CD4-positive, alpha-beta memory T cell (primary cell): Measurements from ENCODE around the gene NACC1. TPM values are rescaled to one million over a fixed set of nuclear protein-coding genes. Genes with fewer than 3 reads are reported as not detected.

ENCODE experiments used
- CTCF ChIA-PET: fragments of 350-600 bp; sonication (Branson Sonifier 250); formaldehyde crosslinking; loops from one replicate; lab custom pipeline; 2021; ENCODE audit warnings: inconsistent platforms; ENCODE audit not compliant: partially characterized antibody; lab: Charles Lee
- POLR2A ChIA-PET: fragments of 350-600 bp; sonication (Branson Sonifier 250); formaldehyde crosslinking; loops from one replicate; lab custom pipeline; 2021; ENCODE audit not compliant: partially characterized antibody; lab: Charles Lee
- DNase-seq, 5 donors: peaks; one replicate each; pipeline versions ENCODE4 v3.0.0 to v3.0.0-alpha.2; 2020 to 2022; ENCODE audit warnings: mixed read lengths in 1 of 5
- H3K27ac ChIP-seq: one replicate; pipeline ENCODE4 v1.7.0; 2013; ENCODE audit warnings: low read depth, low read length
- H3K27me3 ChIP-seq: 2 replicates; pipeline ENCODE4 v1.7.0; 2013; ENCODE audit warnings: mild to moderate bottlenecking, low read length, moderate library complexity; ENCODE audit not compliant: insufficient read depth
- H3K36me3 ChIP-seq: 2 replicates; pipeline ENCODE4 v1.7.0; 2013; ENCODE audit warnings: mild to moderate bottlenecking, low read length, moderate library complexity; ENCODE audit not compliant: insufficient read depth
- H3K4me1 ChIP-seq: 2 replicates; pipeline ENCODE4 v1.7.0; 2013; ENCODE audit warnings: mild to moderate bottlenecking, low read length, moderate library complexity; ENCODE audit not compliant: insufficient read depth
- H3K4me3 ChIP-seq, 2 donors: one replicate each; pipeline ENCODE4 v1.7.0; 2013; ENCODE audit warnings: low read length in 2 of 2, mild to moderate bottlenecking in 1 of 2
- H3K9me3 ChIP-seq, 2 donors: one replicate each; pipeline ENCODE4 v1.7.0; 2013; ENCODE audit warnings: low read length in 2 of 2, control low read depth in 1 of 2; ENCODE audit not compliant: control insufficient read depth in 1 of 2
- H3K27ac Mint-ChIP-seq, 7 donors: one replicate each; pipeline ENCODE4 v1.8.0; 2020 to 2021; ENCODE audit warnings: mixed read lengths in 7 of 7, mild to moderate bottlenecking in 6 of 7, inconsistent platforms in 3 of 7, moderate library complexity in 3 of 7
- H3K27me3 Mint-ChIP-seq, 2 donors: one replicate each; pipeline ENCODE4 v1.8.0; 2020 to 2021; ENCODE audit warnings: mixed read lengths in 2 of 2
- H3K36me3 Mint-ChIP-seq, 2 donors: one replicate each; pipeline ENCODE4 v1.8.0; 2020 to 2021; ENCODE audit warnings: mixed read lengths in 2 of 2, inconsistent platforms in 1 of 2, mild to moderate bottlenecking in 1 of 2
- H3K4me1 Mint-ChIP-seq, 4 donors: one replicate each; pipeline ENCODE4 v1.8.0; 2020 to 2021; ENCODE audit warnings: mixed read lengths in 4 of 4, mild to moderate bottlenecking in 1 of 4
- H3K4me3 Mint-ChIP-seq, 8 donors: one replicate each; pipeline ENCODE4 v1.8.0; 2020 to 2021; ENCODE audit warnings: mixed read lengths in 8 of 8, mild to moderate bottlenecking in 7 of 8, moderate library complexity in 6 of 8, inconsistent platforms in 3 of 8
- H3K9me3 Mint-ChIP-seq, 8 donors: one replicate each; pipeline ENCODE4 v1.8.0; 2020 to 2021; ENCODE audit warnings: mixed read lengths in 8 of 8, mild to moderate bottlenecking in 5 of 8, inconsistent platforms in 3 of 8, moderate library complexity in 1 of 8
- intact Hi-C: fragments of 100-400 bp; cut with micrococcal nuclease; formaldehyde crosslinking; loops from one replicate; pipeline ENCODE4 v1.15.1; 2023
- polyA plus RNA-seq, 2 donors: library from polyadenylated mRNA; unstranded; fragments of 300-500 nt; fragmentation: Illumina TruSeq; gene quantifications; one replicate each; pipeline ENCODE4 v1.2.3, GENCODE V29; 2021
- total RNA-seq, 2 experiments: library from RNA; stranded (reverse); gene quantifications; one replicate each; pipeline ENCODE4 v1.2.3, GENCODE V29; 2021

The NACC1 gene
- total and polyA plus RNA-seq, 4 experiments from 2014 or later: 0.15 to 34.1 (median 13.8) TPM

DNA sequence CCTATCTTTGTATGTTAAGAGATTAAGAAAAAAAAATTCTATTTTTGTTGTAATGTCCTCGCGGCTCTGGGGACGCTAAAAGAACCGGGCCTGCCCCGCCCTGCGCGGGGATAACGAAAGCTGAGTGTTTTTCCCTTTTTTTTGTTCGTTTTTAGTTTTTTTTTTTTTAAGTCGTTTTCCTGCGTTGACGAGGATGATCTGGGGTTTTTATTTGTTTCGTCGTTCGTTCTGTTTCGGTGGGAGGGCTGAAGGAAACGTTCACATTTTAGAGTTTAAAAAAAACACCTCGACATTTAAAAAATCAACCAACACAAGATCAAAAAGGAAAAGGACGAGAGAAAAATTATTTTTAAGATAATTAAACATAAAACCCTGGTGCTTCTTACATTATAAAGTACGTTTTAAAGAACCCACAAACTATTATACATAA is 21.0 kb upstream of the NACC1 start:
- POLR2A ChIA-PET: interaction anchor here (0.7 to 5.0 kb wide), 7 partner anchors 8 to 206 kb away, joined by 3 to 42 read pairs (median 6); partner anchors contain the start of genes GCDH, IER2, NACC1 and STX10
- H3K9me3 Mint-ChIP-seq: peaks cover 0 to 2% (median 0%) of the 10 kb centered on the region in 8 donors
- H3K4me3 Mint-ChIP-seq: peak overlapping the region; percentile 75 to 87 (median 82)
- no peak overlapping the region for H3K27ac ChIP-seq
- H3K4me1 ChIP-seq: peaks cover 71% of the 10 kb centered on the region
- H3K27ac Mint-ChIP-seq: peak overlapping the region; percentile 62 to 94 (median 87)
- H3K27me3 ChIP-seq: peaks cover 15% of the 10 kb centered on the region
- DNase-seq: peak in 3 of 5 donors; percentile 30 to 36 (median 34)
- H3K4me1 Mint-ChIP-seq: peaks cover 27 to 68% (median 40%) of the 10 kb centered on the region in 4 donors
- H3K36me3 Mint-ChIP-seq: peaks cover 0 to 3% of the 10 kb centered on the region in 2 donors
- CTCF ChIA-PET: interaction anchor here (0.6 to 8.2 kb wide), 4 partner anchors 8 to 118 kb away, joined by 3 to 129 read pairs (median 22); no protein-coding TSS in a partner anchor
- no peaks in the 10 kb centered on the region for H3K36me3 ChIP-seq
- H3K9me3 ChIP-seq: no peaks in the 10 kb centered on the region
- peaks cover 5 to 10% of the 10 kb centered on the region in 2 donors for H3K27me3 Mint-ChIP-seq
- intact Hi-C loops: loop anchor here (5.0 kb wide), 1 partner anchor 210 kb away; the partner anchor contains the start of gene KLF1
- H3K4me3 ChIP-seq: no peak overlapping the region

DNA sequence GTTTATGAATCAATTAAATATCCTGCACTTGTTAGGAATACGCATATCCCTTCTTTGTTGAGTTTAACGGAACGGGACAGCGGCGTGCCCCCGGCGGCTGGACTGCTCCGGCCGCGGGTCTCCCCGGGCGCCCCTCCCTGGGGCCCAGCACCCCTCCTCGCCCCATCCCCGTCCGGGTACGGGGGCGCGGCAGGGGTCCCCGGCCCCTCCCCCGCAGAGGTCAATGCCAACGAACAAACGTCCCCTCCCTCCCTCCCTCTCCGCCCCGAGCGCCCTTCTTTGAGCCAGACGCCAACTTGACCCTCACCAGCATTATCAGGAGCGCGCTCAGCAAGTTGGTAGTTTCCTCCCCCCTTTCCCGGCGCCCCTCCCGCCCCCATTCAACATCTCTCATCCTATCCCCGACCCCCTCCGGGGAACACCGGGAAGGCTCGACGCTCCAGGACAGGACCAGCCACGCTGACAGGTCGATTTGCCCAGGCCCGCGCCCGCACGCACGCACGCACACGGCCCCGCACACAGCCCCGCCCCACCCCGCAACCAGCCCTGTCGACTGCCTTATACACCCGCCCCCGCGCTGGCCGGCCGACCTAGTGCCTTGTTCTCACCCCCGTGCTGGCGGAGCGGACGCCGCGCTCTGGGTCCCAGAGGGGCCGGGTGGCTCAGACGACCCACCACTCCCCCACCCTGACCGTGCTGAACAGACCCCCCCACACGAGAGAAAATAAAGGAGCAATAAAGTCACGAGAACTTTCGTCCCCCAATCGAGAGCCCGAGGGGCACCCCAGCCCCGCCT is 20.4 kb upstream of the NACC1 start:
- H3K27me3 ChIP-seq: peaks cover 15% of the 10 kb centered on the region
- no peak overlapping the region for H3K27ac ChIP-seq
- no peaks in the 10 kb centered on the region for H3K9me3 ChIP-seq
- ChIA-PET POLR2A (interaction anchor here (0.7 to 5.0 kb wide), 4 partner anchors 7 to 132 kb away, joined by 3 to 42 read pairs (median 12); partner anchors contain the start of gene NACC1), CTCF (no interaction called here)
- intact Hi-C loops: loop anchor here (2.0 to 5.0 kb wide), 2 partner anchors 19 to 210 kb away; partner anchors contain the start of genes KLF1 and TRMT1
- H3K36me3 Mint-ChIP-seq: peaks cover 0 to 3% of the 10 kb centered on the region in 2 donors
- H3K36me3 ChIP-seq: no peaks in the 10 kb centered on the region
- H3K4me3 ChIP-seq: no peak overlapping the region
- H3K4me1 ChIP-seq: peaks cover 77% of the 10 kb centered on the region
- peaks cover 29 to 74% (median 43%) of the 10 kb centered on the region in 4 donors for H3K4me1 Mint-ChIP-seq
- DNase-seq: peak in 2 of 5 donors; percentile 10 to 46
- H3K27ac Mint-ChIP-seq: peak overlapping the region in 4 of 7 donors; percentile 57 to 88 (median 86)
- H3K27me3 Mint-ChIP-seq: peaks cover 5 to 10% of the 10 kb centered on the region in 2 donors
- H3K4me3 Mint-ChIP-seq: peak overlapping the region; percentile 68 to 87 (median 80)
- H3K9me3 Mint-ChIP-seq: peaks cover 0 to 2% (median 0%) of the 10 kb centered on the region in 8 donors

DNA sequence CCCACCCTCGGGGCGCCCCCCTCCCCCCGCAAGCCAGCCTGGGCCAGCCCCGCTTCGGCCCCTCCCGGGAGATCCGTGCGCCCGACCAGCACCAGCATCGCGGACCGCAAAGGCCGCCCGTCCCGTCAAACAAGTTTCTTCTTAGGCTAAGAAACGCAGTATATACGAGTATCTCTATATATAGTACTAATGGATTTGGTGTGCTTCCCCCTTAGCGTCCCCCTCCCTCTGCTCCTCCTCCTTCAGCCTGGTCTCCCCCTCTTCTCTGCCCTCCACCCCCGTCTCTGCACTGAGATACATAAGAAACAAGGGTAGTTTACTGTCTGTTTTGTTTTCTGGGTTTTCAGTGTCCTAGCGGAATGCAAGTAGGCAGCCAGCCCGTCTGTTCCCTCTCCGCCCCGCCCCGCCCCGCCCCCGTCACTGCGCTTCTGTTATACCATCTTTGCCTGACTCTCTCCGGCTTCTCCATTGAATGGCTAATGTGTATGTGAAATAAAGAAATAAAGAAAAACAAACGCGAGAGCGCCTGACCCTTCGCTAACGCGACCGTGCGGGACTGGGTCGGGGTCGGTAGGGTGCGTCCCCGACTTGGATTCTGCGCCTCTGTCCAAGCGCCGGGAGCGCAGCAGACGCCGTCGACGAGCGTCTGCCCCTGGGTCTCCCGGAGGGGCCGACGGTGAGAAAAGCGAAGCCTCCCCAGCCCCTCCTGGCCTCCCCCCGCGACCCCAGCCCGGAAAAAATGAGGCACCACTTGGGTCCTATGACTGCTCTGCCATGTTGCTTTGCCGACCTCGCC is 19.6 kb upstream of the NACC1 start:
- Histone ChIP-seq H3K4me1 (peaks cover 85% of the 10 kb centered on the region), H3K27ac (peak overlapping the region; percentile 78), H3K9me3 (no peaks in the 10 kb centered on the region), H3K36me3 (no peaks in the 10 kb centered on the region), H3K27me3 (peaks cover 15% of the 10 kb centered on the region), H3K4me3 (peak overlapping the region; percentile 58 to 70)
- Mint-ChIP-seq H3K27me3 (peaks cover 5 to 10% of the 10 kb centered on the region in 2 donors), H3K36me3 (peaks cover 0 to 3% of the 10 kb centered on the region in 2 donors), H3K27ac (peak overlapping the region; percentile 72 to 95 (median 88)), H3K9me3 (peaks cover 0 to 2% (median 0%) of the 10 kb centered on the region in 8 donors), H3K4me1 (peaks cover 29 to 80% (median 47%) of the 10 kb centered on the region in 4 donors), H3K4me3 (peak overlapping the region; percentile 84 to 92 (median 87))
- POLR2A ChIA-PET: interaction anchor here (0.7 to 3.6 kb wide), 7 partner anchors 13 to 213 kb away, joined by 3 to 51 read pairs (median 6); partner anchors contain the start of genes NACC1 and TRMT1
- CTCF ChIA-PET: no interaction called here
- intact Hi-C loops: loop anchor here (1.0 to 5.0 kb wide), 3 partner anchors 18 to 211 kb away; partner anchors contain the start of genes IER2, KLF1, STX10 and TRMT1
- DNase-seq: peak; percentile 46 to 68 (median 48)

DNA sequence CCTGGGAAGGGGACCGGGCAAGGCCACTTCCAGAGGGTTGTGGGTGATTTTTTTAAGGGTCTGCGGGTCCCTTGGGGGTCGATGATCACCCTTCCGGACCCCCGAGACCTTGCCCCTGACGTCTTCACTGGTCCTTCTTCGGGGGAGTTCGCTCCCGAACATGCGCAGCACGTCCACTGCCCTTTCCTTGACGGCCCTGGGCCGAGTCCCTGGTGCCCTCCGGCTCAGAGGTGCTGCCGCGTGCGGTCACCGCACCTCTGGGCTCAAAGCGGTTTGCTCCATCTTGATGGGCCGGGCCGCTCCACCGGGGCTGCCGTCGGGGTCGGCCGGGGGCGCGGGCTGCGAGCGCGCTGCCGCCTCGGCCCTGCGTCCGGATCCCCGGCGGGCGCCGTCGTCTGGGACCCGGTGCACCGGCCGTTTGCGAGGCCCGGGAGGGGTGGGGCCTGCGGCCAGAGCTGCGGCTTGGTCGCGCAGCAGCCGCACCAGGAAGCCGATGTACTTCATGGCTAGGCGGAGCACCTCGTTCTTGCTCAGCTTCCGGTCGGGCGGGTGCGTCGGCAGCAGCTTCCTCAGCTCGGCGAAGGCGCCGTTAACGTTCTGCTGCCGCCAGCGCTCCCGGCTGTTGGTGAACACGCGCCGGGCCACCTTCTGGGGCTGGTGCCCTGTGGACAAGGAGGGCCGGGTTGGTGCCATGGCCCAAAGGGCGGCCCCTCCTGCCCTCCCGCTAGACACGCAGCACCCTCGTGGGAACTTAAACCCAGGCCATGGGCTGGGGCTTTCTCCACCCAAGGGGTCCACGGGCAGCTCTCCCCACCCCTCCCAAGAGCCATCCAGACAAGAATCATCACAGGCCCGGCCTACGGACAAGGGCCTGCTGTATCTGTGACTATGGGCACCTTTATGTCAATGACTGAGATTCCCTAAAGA is 18.7 kb upstream of the NACC1 start:
- H3K4me1 ChIP-seq: peaks cover 87% of the 10 kb centered on the region
- Mint-ChIP-seq H3K4me1 (peaks cover 29 to 81% (median 48%) of the 10 kb centered on the region in 4 donors), H3K4me3 (peak overlapping the region; percentile 84 to 92 (median 87)), H3K9me3 (peaks cover 0 to 2% (median 0%) of the 10 kb centered on the region in 8 donors), H3K27ac (peak overlapping the region; percentile 84 to 99 (median 97)), H3K36me3 (peaks cover 0 to 3% of the 10 kb centered on the region in 2 donors), H3K27me3 (peaks cover 5 to 10% of the 10 kb centered on the region in 2 donors)
- no peaks in the 10 kb centered on the region for H3K36me3 ChIP-seq
- intact Hi-C loops: loop anchor here (1.0 to 5.0 kb wide), 3 partner anchors 17 to 212 kb away; partner anchors contain the start of genes IER2, KLF1, STX10 and TRMT1
- no peaks in the 10 kb centered on the region for H3K9me3 ChIP-seq
- peak overlapping the region; percentile 58 to 70 for H3K4me3 ChIP-seq
- ChIA-PET POLR2A (interaction anchor here (0.7 to 3.6 kb wide), 18 partner anchors 12 to 307 kb away, joined by 3 to 51 read pairs (median 4); partner anchors contain the start of genes DNASE2, FARSA, GCDH and IER2), CTCF (interaction anchor here (0.6 to 2.0 kb wide), 7 partner anchors 10 to 160 kb away, joined by 3 to 6 read pairs (median 4); partner anchors contain the start of gene NACC1)
- H3K27me3 ChIP-seq: peaks cover 15% of the 10 kb centered on the region
- peak; percentile 82 to 88 (median 84) for DNase-seq
- H3K27ac ChIP-seq: peak overlapping the region; percentile 78

DNA sequence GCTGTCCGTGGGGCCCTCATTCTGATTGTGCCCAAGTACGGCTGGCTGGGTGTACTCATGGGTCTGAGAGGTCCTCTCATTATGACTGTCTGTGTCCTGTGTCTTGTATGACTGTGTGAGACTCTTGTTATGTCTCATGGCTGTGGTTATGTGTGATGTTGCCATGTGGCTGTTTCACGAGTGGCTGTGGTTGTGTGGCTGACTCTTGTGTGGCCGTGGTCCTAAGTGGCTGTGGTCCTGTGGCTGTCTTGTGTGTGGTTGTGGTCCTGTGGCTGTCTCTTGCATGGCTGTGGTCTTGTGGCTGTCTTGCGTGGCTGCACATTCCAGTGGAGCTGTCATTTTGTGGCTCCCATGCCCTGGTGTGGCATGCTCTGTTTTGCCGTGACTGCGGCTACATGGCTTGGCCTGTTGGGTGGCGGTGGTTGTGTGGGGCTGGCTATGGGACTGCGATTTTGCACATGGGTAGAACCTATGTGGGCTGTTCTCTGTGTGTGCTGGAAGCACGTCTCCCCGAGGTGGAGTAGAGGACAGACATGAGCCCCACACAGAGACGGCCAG is 18.0 kb upstream of the NACC1 start:
- peaks cover 87% of the 10 kb centered on the region for H3K4me1 ChIP-seq
- no peaks in the 10 kb centered on the region for H3K9me3 ChIP-seq
- Mint-ChIP-seq H3K4me1 (peaks cover 29 to 79% (median 47%) of the 10 kb centered on the region in 4 donors), H3K27ac (peak overlapping the region; percentile 84 to 99 (median 97)), H3K9me3 (peaks cover 0 to 2% (median 0%) of the 10 kb centered on the region in 8 donors), H3K27me3 (peaks cover 5 to 8% of the 10 kb centered on the region in 2 donors), H3K36me3 (peaks cover 2 to 3% of the 10 kb centered on the region in 2 donors), H3K4me3 (peak overlapping the region; percentile 77 to 87 (median 82))
- H3K27me3 ChIP-seq: peaks cover 15% of the 10 kb centered on the region
- DNase-seq: peak; percentile 51 to 82 (median 61)
- no peaks in the 10 kb centered on the region for H3K36me3 ChIP-seq
- intact Hi-C loops: no loop called here
- peak overlapping the region; percentile 78 for H3K27ac ChIP-seq
- peak overlapping the region in 1 of 2 donors; percentile 70 for H3K4me3 ChIP-seq
- ChIA-PET CTCF (interaction anchor here (0.8 to 2.0 kb wide), 7 partner anchors 9 to 135 kb away, joined by 3 to 6 read pairs (median 3); partner anchors contain the start of gene NACC1), POLR2A (interaction anchor here (0.8 to 3.6 kb wide), 16 partner anchors 11 to 308 kb away, joined by 3 to 51 read pairs (median 4); partner anchors contain the start of genes FARSA, GCDH, IER2 and JUNB)
